ENCODE data around the gene PKDCC.
A peak's percentile ranks its signal among the peaks of the same experiment; 100 is the strongest.

PKDCC gene

GRCh38 chr2:42047488-42048298 is at the start of gene PKDCC:
Gene PKDCC, plus strand, starts transcription at chr2:42048021. Its CDS starts 179 bp downstream, at chr2:42048200.
- DNase-seq (ENCODE audit: low read depth in 2 of 2): no peak

- DNase-seq (ENCODE audit: low read depth in 2 of 2): no peak
Observed at GRCh38 chr2:41998186-41999127, 49.4 kb upstream of the PKDCC start.

GRCh38 chr2:41999128-41999480 is 48.7 kb upstream of the PKDCC start:
- DNase-seq (ENCODE audit: low read depth in 2 of 2): no peak

GRCh38 chr2:41999592-42000281 is 48.1 kb upstream of the PKDCC start:
- no peak for DNase-seq (ENCODE audit: low read depth in 2 of 2)

GRCh38 chr2:42001711-42002201 is 46.1 kb upstream of the PKDCC start:
- no peak for DNase-seq (ENCODE audit: low read depth in 2 of 2)

- DNase-seq (ENCODE audit: low read depth in 2 of 2): no peak
Observed at GRCh38 chr2:42007551-42007950, 40.3 kb upstream of the PKDCC start.

- DNase-seq (ENCODE audit: low read depth in 2 of 2): no peak
Observed at GRCh38 chr2:42008241-42008921, 39.4 kb upstream of the PKDCC start.

GRCh38 chr2:42009657-42010580 is 37.9 kb upstream of the PKDCC start:
- peak in 1 of 2 experiments; percentile 6 for DNase-seq (ENCODE audit: low read depth in 2 of 2)

GRCh38 chr2:42010743-42011298 is 37.0 kb upstream of the PKDCC start:
- no peak for DNase-seq (ENCODE audit: low read depth in 2 of 2)

GRCh38 chr2:42012137-42012536 is 35.7 kb upstream of the PKDCC start:
- no peak for DNase-seq (ENCODE audit: low read depth in 2 of 2)

GRCh38 chr2:42012651-42013050 is 35.2 kb upstream of the PKDCC start:
- DNase-seq (ENCODE audit: low read depth in 2 of 2): no peak

GRCh38 chr2:42013409-42013808 is 34.4 kb upstream of the PKDCC start:
- DNase-seq (ENCODE audit: low read depth in 2 of 2): no peak

- no peak for DNase-seq (ENCODE audit: low read depth in 2 of 2)
Observed at GRCh38 chr2:42021464-42021863, 26.4 kb upstream of the PKDCC start.

- no peak for DNase-seq (ENCODE audit: low read depth in 2 of 2)
Observed at GRCh38 chr2:42025151-42025582, 22.7 kb upstream of the PKDCC start.

GRCh38 chr2:42026272-42026671 is 21.5 kb upstream of the PKDCC start:
- no peak for DNase-seq (ENCODE audit: low read depth in 2 of 2)

GRCh38 chr2:42028571-42029148 is 19.2 kb upstream of the PKDCC start:
- DNase-seq (ENCODE audit: low read depth in 2 of 2): no peak

- no peak for DNase-seq (ENCODE audit: low read depth in 2 of 2)
Observed at GRCh38 chr2:42029171-42029570, 18.6 kb upstream of the PKDCC start.

GRCh38 chr2:42029639-42030199 is 18.1 kb upstream of the PKDCC start:
- DNase-seq (ENCODE audit: low read depth in 2 of 2): no peak

GRCh38 chr2:42030200-42030759 is 17.5 kb upstream of the PKDCC start:
- DNase-seq (ENCODE audit: low read depth in 2 of 2): no peak

All from stimulated activated CD4-positive, alpha-beta T cell treated with anti-CD3 and anti-CD28 coated beads, Interleukin-12 subunit alpha, Interleukin-12 subunit beta, amount 100 ng/mL, for 24 hours (primary cell).